HepG2 (cell line): ENCODE measurements around the gene COA1. TPM values are rescaled to one million over a fixed set of nuclear protein-coding genes. Genes with fewer than 3 reads are reported as not detected.
A peak's percentile ranks its signal among the peaks of the same experiment; 100 is the strongest.

Experiments
- ATAC-seq: fragments of 200-7000 bp; cut with Tn5 transposase; 3 replicates; pipeline ENCODE4 v1.9.1; 2020; ENCODE audit warnings: mild to moderate bottlenecking, moderate library complexity
- BruUV-seq: library from RNA; stranded (reverse); fragments of 400-500 nt; replicated peaks from 2 replicates; lab custom pipeline; 2021; lab: Mats Ljungman, UMichigan
- CTCF ChIA-PET: fragments of 300-600 bp; formaldehyde crosslinking; extraction: SDS; loops from one replicate; lab custom pipeline; 2021; ENCODE audit warnings: low total read pairs, inconsistent platforms, low intra/inter-chr PET ratio; lab: Yijun Ruan, JAX
- POLR2A ChIA-PET: fragments of 350-600 bp; sonication (Branson Sonifier 250); formaldehyde crosslinking; loops from one replicate; lab custom pipeline; 2020; ENCODE audit warnings: antibody characterized with exemption, inconsistent platforms; lab: Yijun Ruan, JAX
- DNase-seq: peaks from one replicate; pipeline ENCODE4 v3.0.0-alpha.2; 2015; ENCODE audit warnings: low spot score
- FAIRE-seq: peaks from 3 replicates; lab custom pipeline; 2011; peaks lifted over from hg19 to GRCh38; lab: Jason Lieb, UNC
- H2AFZ ChIP-seq: one replicate; pipeline ENCODE4 v1.6.1; 2011; ENCODE audit warnings: low read length, inconsistent platforms
- H3K27ac ChIP-seq: fragments of 300-600 bp; 3 replicates; pipeline ENCODE4 v1.8.0; 2011; ENCODE audit warnings: mixed run types, mild to moderate bottlenecking, mixed read lengths, low read length, inconsistent platforms; ENCODE audit not compliant: insufficient read depth; ENCODE audit errors: extremely low read length
- H3K27me3 ChIP-seq, 2 experiments: fragments of 200-600 bp in 1 of 2; 2 replicates in 1 of 2; 3 replicates in 1 of 2; pipeline versions ENCODE4 v1.6.0 to v1.8.0; 2011; ENCODE audit warnings: low read length in 2 of 2, mild to moderate bottlenecking in 2 of 2, moderate library complexity in 2 of 2, inconsistent platforms in 1 of 2; ENCODE audit not compliant: insufficient read depth in 2 of 2, control insufficient read depth in 1 of 2
- H3K36me3 ChIP-seq, 2 experiments: fragments of 200-600 bp in 1 of 2; replicated peaks in 1 of 2; 2 replicates in 1 of 2; 3 replicates in 1 of 2; pipeline versions ENCODE4 v1.5.1 to v1.8.0; 2011; ENCODE audit warnings: low read length in 2 of 2, inconsistent platforms in 1 of 2; ENCODE audit not compliant: insufficient read depth in 2 of 2, control insufficient read depth in 1 of 2
- H3K4me1 ChIP-seq: 2 replicates; pipeline ENCODE4 v1.5.1; 2012; ENCODE audit warnings: low read length, inconsistent platforms; ENCODE audit not compliant: insufficient read depth
- H3K4me2 ChIP-seq: 2 replicates; pipeline ENCODE4 v1.6.0; 2011; ENCODE audit warnings: low read depth, low read length, inconsistent platforms
- H3K4me3 ChIP-seq, 3 experiments: fragments of 200-600 bp in 1 of 3; sonication (generic), shearing (Covaris generic) in 1 of 3; replicated peaks in 1 of 3; 2 replicates each; pipeline ENCODE4 v1.5.1; 2011 to 2016; ENCODE audit warnings: low read length in 3 of 3, inconsistent platforms in 2 of 3, low read depth in 2 of 3, mild to moderate bottlenecking in 2 of 3, control low read depth in 1 of 3, mixed read lengths in 1 of 3; ENCODE audit not compliant: insufficient read depth in 1 of 3
- H3K79me2 ChIP-seq: one replicate; pipeline ENCODE4 v1.6.1; 2011; ENCODE audit warnings: low read length, inconsistent platforms; ENCODE audit not compliant: insufficient read depth
- H3K9ac ChIP-seq: 2 replicates; pipeline ENCODE4 v1.6.0; 2011; ENCODE audit warnings: mild to moderate bottlenecking, low read depth, low read length, inconsistent platforms; ENCODE audit not compliant: insufficient read depth
- H3K9me3 ChIP-seq: 2 replicates; pipeline ENCODE4 v1.5.1; 2012; ENCODE audit warnings: mild to moderate bottlenecking, low read length
- H4K20me1 ChIP-seq: 2 replicates; pipeline ENCODE4 v1.6.0; 2011; ENCODE audit warnings: inconsistent platforms, mild to moderate bottlenecking, low read length, moderate library complexity; ENCODE audit not compliant: insufficient read depth
- ATAD3A ChIP-seq: sonication (generic); formaldehyde crosslinking; IDR thresholded peaks from 2 replicates; pipeline ENCODE4 v1.4.0; 2020; ENCODE audit warnings: missing genetic modification reagents
- CREM ChIP-seq, 2 experiments: sonication (generic) in 1 of 2; formaldehyde crosslinking in 1 of 2; IDR thresholded peaks; 2 replicates each; pipeline versions ENCODE4 v1.4.0 to v1.6.1; 2016 to 2020; ENCODE audit warnings: antibody characterized with exemption in 1 of 2, mild to moderate bottlenecking in 1 of 2, missing genetic modification reagents in 1 of 2
- CTCF ChIP-seq: sonication (generic); formaldehyde crosslinking; IDR thresholded peaks from 2 replicates; pipeline ENCODE4 v1.5.0; 2020; ENCODE audit warnings: mild to moderate bottlenecking, missing genetic modification reagents, moderate library complexity
- GFI1 ChIP-seq: sonication (generic); formaldehyde crosslinking; IDR thresholded peaks from 2 replicates; pipeline ENCODE4 v1.5.0; 2020; ENCODE audit warnings: missing genetic modification reagents, mild to moderate bottlenecking, borderline replicate concordance
- GLI4 ChIP-seq: sonication (generic); formaldehyde crosslinking; IDR thresholded peaks from 2 replicates; pipeline ENCODE4 v1.5.1; 2020; ENCODE audit warnings: missing genetic modification reagents, mild to moderate bottlenecking, moderate library complexity, borderline replicate concordance
- HOXA5 ChIP-seq: sonication (generic); formaldehyde crosslinking; IDR thresholded peaks from 2 replicates; pipeline ENCODE4 v1.4.0; 2020; ENCODE audit warnings: missing genetic modification reagents
- NKX3-1 ChIP-seq: sonication (generic); formaldehyde crosslinking; IDR thresholded peaks from 2 replicates; pipeline ENCODE4 v1.5.0; 2020; ENCODE audit warnings: missing genetic modification reagents
- PRDM10 ChIP-seq: sonication (generic); formaldehyde crosslinking; IDR thresholded peaks from 2 replicates; pipeline ENCODE4 v1.4.0; 2020; ENCODE audit warnings: low read depth, missing genetic modification reagents
- SMAD1 ChIP-seq: sonication (generic); formaldehyde crosslinking; IDR thresholded peaks from 2 replicates; pipeline ENCODE4 v1.4.0; 2020; ENCODE audit warnings: missing genetic modification reagents, low read depth, mild to moderate bottlenecking, borderline replicate concordance
- ZFX ChIP-seq: sonication (generic); formaldehyde crosslinking; IDR thresholded peaks from 2 replicates; pipeline ENCODE4 v1.4.0; 2020; ENCODE audit warnings: mild to moderate bottlenecking, low read depth, missing genetic modification reagents, moderate library complexity
- ZNF10 ChIP-seq: sonication (generic); formaldehyde crosslinking; IDR thresholded peaks from 2 replicates; pipeline ENCODE4 v1.4.0; 2020; ENCODE audit warnings: mild to moderate bottlenecking, low read depth, missing genetic modification reagents, borderline replicate concordance
- ZNF24 ChIP-seq: fragments of 450-650 bp; IDR thresholded peaks from 2 replicates; pipeline ENCODE4 v1.6.1; 2017; ENCODE audit warnings: antibody characterized with exemption, mild to moderate bottlenecking
- ZNF34 ChIP-seq: sonication (generic); formaldehyde crosslinking; IDR thresholded peaks from 2 replicates; pipeline ENCODE4 v1.4.0; 2020; ENCODE audit warnings: mild to moderate bottlenecking, missing genetic modification reagents, borderline replicate concordance
- ZNF343 ChIP-seq: sonication (generic); formaldehyde crosslinking; IDR thresholded peaks from 2 replicates; pipeline ENCODE4 v1.4.0; 2020; ENCODE audit warnings: mild to moderate bottlenecking, missing genetic modification reagents
- ZNF816 ChIP-seq: sonication (generic); formaldehyde crosslinking; IDR thresholded peaks from 2 replicates; pipeline ENCODE4 v1.8.0; 2022; ENCODE audit warnings: missing genetic modification reagents, mild to moderate bottlenecking, borderline replicate concordance
- WGBS: methylation state at CpG from one replicate; pipeline ENCODE4 v1.1.6; 2017; ENCODE audit warnings: low lambda C conversion rate; 5-methylcytosine and 5-hydroxymethylcytosine counted together
- in situ Hi-C: cut with HindIII; loops from 2 replicates; pipeline ENCODE4 v1.10.0; 2017; ENCODE audit warnings: low pct_unique_long_range_greater_than_20kb; ENCODE audit not compliant: extremely low pct_ligation_motif_present
- intact Hi-C: fragments of 100-400 bp; cut with micrococcal nuclease; formaldehyde crosslinking; loops from one replicate; pipeline ENCODE4 v1.10.0; 2022; ENCODE audit not compliant: unreplicated experiment
- polyA plus RNA-seq, 8 experiments: library from polyadenylated mRNA; depleted of rRNA in 3 of 8; stranded (reverse) in 7 of 8; unstranded in 1 of 8; fragments of >200 nt; fragmentation: Illumina TruSeq in 4 of 8; extraction: Trizol in 4 of 8; gene quantifications; 2 replicates each; pipeline versions ENCODE4 v1.2.1 to v1.2.3, GENCODE V29; 2011 to 2016; ENCODE audit warnings: low read depth in 4 of 8, missing spikeins in 1 of 8, mixed read lengths in 1 of 8; ENCODE audit not compliant: insufficient read depth in 1 of 8
- total RNA-seq, 5 experiments: library from RNA; depleted of rRNA; stranded (reverse); fragments of >200 nt; fragmentation: Illumina TruSeq; extraction: Trizol; gene quantifications; 2 replicates each; pipeline ENCODE4 v1.2.3, GENCODE V29; 2016; ENCODE audit warnings: low read depth in 1 of 5

Gene COA1
- total and polyA plus RNA-seq, 2 of the 13 experiments (the other 11 are each of a cell fraction or from before 2014, with no cell fraction given): 33.2 to 65.7 TPM

GRCh38 chr7:43658718-43659548 lies 70.4 kb downstream of the COA1 start (continued):
- TF ChIP-seq PRDM10 (CRISPR knock-in tag) (no peak), GLI4 (CRISPR knock-in tag) (no peak), CREM (IDR thresholded peaks at IDR 0.05) (0 out of 2 replicates have a peak, but pooled peaks have one; percentile 27), CREM (CRISPR knock-in tag; IDR thresholded peaks at IDR 0.05) (no peak), ZNF24 (no peak)

- WGBS: 94% methylated on average over 2 of the region's 2 CpGs
- H3K4me2 ChIP-seq: no peak overlapping the region
- in situ Hi-C loops (no loop called here), intact Hi-C loops (loop anchor here (5.0 kb wide), 1 partner anchor 35 kb away; no protein-coding TSS in a partner anchor)
- no peak for FAIRE-seq
- H3K27me3 ChIP-seq: no peaks in the 10 kb centered on the region
- H3K79me2 ChIP-seq: peaks cover 72% of the 10 kb centered on the region
- H3K36me3 ChIP-seq: peaks cover 1 to 6% of the 10 kb centered on the region in 2 experiments; a peak in 3 of 5 replicates
- H3K4me3 ChIP-seq: no peak overlapping the region
- CTCF ChIA-PET: no interaction called here
- peaks cover 70% of the 10 kb centered on the region for H3K4me1 ChIP-seq
- DNase-seq: no peak
- no peak for ATAC-seq
- H3K9ac ChIP-seq: no peak overlapping the region
- H4K20me1 ChIP-seq: no peaks in the 10 kb centered on the region
- peak overlapping the region; percentile 94 for H3K27ac ChIP-seq
- no TSS peak for BruUV-seq
- TF ChIP-seq CTCF (CRISPR knock-in tag): no peak
- TF ChIP-seq ZNF10 (CRISPR knock-in tag): no peak
- TF ChIP-seq NKX3-1: no peak
- TF ChIP-seq ATAD3A (CRISPR knock-in tag): no peak
- no peak for TF ChIP-seq SMAD1 (CRISPR knock-in tag)
- no peak for TF ChIP-seq ZFX
- no peak for TF ChIP-seq ZNF343 (CRISPR knock-in tag)
- no peak for TF ChIP-seq HOXA5 (CRISPR knock-in tag)
- no peak for TF ChIP-seq ZNF816 (CRISPR knock-in tag)
- TF ChIP-seq GFI1: no peak
- TF ChIP-seq ZNF34 (CRISPR knock-in tag): no peak
- TF ChIP-seq, all 625 proteins: peak for 0
- Histone ChIP-seq H2AFZ (no peak overlapping the region), H3K9me3 (no peaks in the 10 kb centered on the region)
- POLR2A ChIA-PET: no interaction called here
These were observed 72.3 kb downstream of the COA1 start for GRCh38 chr7:43656997-43657396.
